Measurements from ENCODE around the gene PARVA. TPM values are rescaled to one million over a fixed set of nuclear protein-coding genes. Genes with fewer than 3 reads are reported as not detected.

Gene PARVA
- polyA plus RNA-seq, 1 donor = 100 TPM

- no peak for DNase-seq
Measured at GRCh38 chr11:12528487-12528886, 151.1 kb downstream of the PARVA start.

GRCh38 chr11:12529041-12529440 lies 151.7 kb downstream of the PARVA start:
- no peak for DNase-seq

GRCh38 chr11:12529793-12530192 lies 152.4 kb downstream of the PARVA start:
- no peak for DNase-seq

GRCh38 chr11:12531020-12531419 lies 153.6 kb downstream of the PARVA start:
- DNase-seq = no peak

GRCh38 chr11:12531681-12532080 lies 154.3 kb downstream of the PARVA start:
- DNase-seq = no peak

GRCh38 chr11:12532580-12532979 lies 155.2 kb downstream of the PARVA start:
- DNase-seq = no peak

GRCh38 chr11:12534549-12534948 lies 157.2 kb downstream of the PARVA start:
- DNase-seq = no peak

GRCh38 chr11:12535321-12535720 lies 157.9 kb downstream of the PARVA start:
- no peak for DNase-seq

GRCh38 chr11:12536566-12536965 lies 159.2 kb downstream of the PARVA start:
- no peak for DNase-seq

- peak; percentile 34 for DNase-seq
Measured at GRCh38 chr11:12537778-12538401, 160.5 kb downstream of the PARVA start.

- DNase-seq = no peak
Measured at GRCh38 chr11:12538889-12539421, 161.6 kb downstream of the PARVA start.

- no peak for DNase-seq
Measured at GRCh38 chr11:12539572-12539971, 162.2 kb downstream of the PARVA start.

- no peak for DNase-seq
Measured at GRCh38 chr11:12540075-12540680, 162.8 kb downstream of the PARVA start.

- no peak for DNase-seq
Measured at GRCh38 chr11:12540913-12541582, 163.7 kb downstream of the PARVA start.

GRCh38 chr11:12541583-12542151 lies 164.3 kb downstream of the PARVA start:
- DNase-seq = no peak

- DNase-seq = no peak
Measured at GRCh38 chr11:12542186-12542935, 165.0 kb downstream of the PARVA start.

GRCh38 chr11:12543596-12544415 lies 166.4 kb downstream of the PARVA start:
- no peak for DNase-seq

GRCh38 chr11:12544986-12545775 lies 167.8 kb downstream of the PARVA start:
- no peak for DNase-seq

GRCh38 chr11:12546122-12546521 lies 168.8 kb downstream of the PARVA start:
- DNase-seq = no peak

- no peak for DNase-seq
Measured at GRCh38 chr11:12546660-12547059, 169.3 kb downstream of the PARVA start.
